Uterus (tissue), 4 donors: ENCODE data around the gene SEMA4G. TPM values are rescaled to one million over a fixed set of nuclear protein-coding genes. Genes with fewer than 3 reads are reported as not detected.
A peak's percentile ranks its signal among the peaks of the same experiment; 100 is the strongest.

Source experiments
- DNase-seq, 2 donors: peaks; one replicate each; pipeline ENCODE4 v3.0.0-alpha.2; 2019 to 2020
- H3K27ac ChIP-seq, 2 donors: fragments of 200-600 bp; sonication (generic); 1 replicate in 1 of 2; 2 replicates in 1 of 2; pipeline ENCODE4 v1.5.1; 2016 to 2018
- H3K27me3 ChIP-seq, 2 donors: fragments of 200-600 bp; sonication (generic); one replicate each; pipeline ENCODE4 v1.5.1; 2018 to 2019; ENCODE audit warnings: control low read depth in 1 of 2
- H3K36me3 ChIP-seq, 2 donors: fragments of 200-600 bp; sonication (generic); one replicate each; pipeline ENCODE4 v1.5.1; 2019; ENCODE audit warnings: control low read depth in 1 of 2
- H3K4me1 ChIP-seq, 2 donors: fragments of 200-600 bp; sonication (generic); one replicate each; pipeline ENCODE4 v1.5.1; 2018 to 2019; ENCODE audit warnings: control low read depth in 1 of 2
- H3K4me3 ChIP-seq, 2 donors: fragments of 200-600 bp; sonication (generic); 1 replicate in 1 of 2; 2 replicates in 1 of 2; pipeline ENCODE4 v1.5.1; 2018 to 2019; ENCODE audit warnings: mild to moderate bottlenecking in 1 of 2
- H3K9me3 ChIP-seq, 2 donors: fragments of 200-600 bp; sonication (generic); one replicate each; pipeline ENCODE4 v1.5.1; 2019; ENCODE audit warnings: control low read depth in 1 of 2
- CTCF ChIP-seq, 4 experiments: fragments of 200-600 bp in 2 of 4; fragments of 450-650 bp in 2 of 4; sonication (generic) in 2 of 4; IDR thresholded peaks; one replicate each; pipeline ENCODE4 v1.5.1; 2016 to 2019; ENCODE audit warnings: antibody characterized with exemption in 4 of 4, mild to moderate bottlenecking in 2 of 4, moderate library complexity in 1 of 4
- POLR2A ChIP-seq, 2 donors: fragments of 450-650 bp; IDR thresholded peaks; one replicate each; pipeline ENCODE4 v1.6.1; 2016; ENCODE audit warnings: antibody characterized with exemption in 2 of 2, mild to moderate bottlenecking in 1 of 2, moderate library complexity in 1 of 2
- intact Hi-C: fragments of 100-400 bp; cut with DNase I; formaldehyde crosslinking; loops from one replicate; pipeline ENCODE4 v1.15.1; 2023; ENCODE audit warnings: low total_unique reads
- total RNA-seq, 4 donors: library from RNA; depleted of rRNA in 3 of 4; stranded (reverse); fragments of >200 nt in 3 of 4; gene quantifications; one replicate each; pipeline versions ENCODE4 v1.1.0 to v1.2.4, GENCODE V29; 2014 to 2023
- donor health status: DM: yes; HTN: yes; CAD: no.

The SEMA4G gene
- total RNA-seq, 4 donors from 2014 or later = 2.6 to 10.3 (median 4.2) TPM

GRCh38 chr10:100983868-100984671, 14.8 kb downstream of the SEMA4G start:
- Histone ChIP-seq H3K27me3 (no peaks in the 10 kb centered on the region), H3K4me1 (peaks cover 6 to 20% of the 10 kb centered on the region in 2 donors), H3K36me3 (no peaks in the 10 kb centered on the region), H3K9me3 (no peaks in the 10 kb centered on the region), H3K27ac (no peak overlapping the region), H3K4me3 (no peak overlapping the region)
- peak in 1 of 2 donors; percentile 4 for DNase-seq
- intact Hi-C loops = no loop called here
- TF ChIP-seq CTCF (IDR thresholded peaks at IDR 0.05) = no peak
- no peak for TF ChIP-seq POLR2A (IDR thresholded peaks at IDR 0.05)

GRCh38 chr10:100984672-100985177, 15.4 kb downstream of the SEMA4G start:
- TF ChIP-seq POLR2A (IDR thresholded peaks at IDR 0.05) (no peak), CTCF (IDR thresholded peaks at IDR 0.05) (no peak)
- no peak overlapping the region for H3K4me3 ChIP-seq
- H3K9me3 ChIP-seq = no peaks in the 10 kb centered on the region
- H3K36me3 ChIP-seq = no peaks in the 10 kb centered on the region
- intact Hi-C loops = no loop called here
- H3K4me1 ChIP-seq = peaks cover 6 to 20% of the 10 kb centered on the region in 2 donors
- no peaks in the 10 kb centered on the region for H3K27me3 ChIP-seq
- DNase-seq = no peak
- H3K27ac ChIP-seq = no peak overlapping the region

GRCh38 chr10:100985336-100985735, 16.0 kb downstream of the SEMA4G start:
- Histone ChIP-seq H3K36me3 (no peaks in the 10 kb centered on the region), H3K9me3 (no peaks in the 10 kb centered on the region), H3K27ac (no peak overlapping the region), H3K27me3 (no peaks in the 10 kb centered on the region), H3K4me3 (no peak overlapping the region), H3K4me1 (peaks cover 6 to 20% of the 10 kb centered on the region in 2 donors)
- no peak for TF ChIP-seq POLR2A (IDR thresholded peaks at IDR 0.05)
- TF ChIP-seq CTCF (IDR thresholded peaks at IDR 0.05) = no peak
- no peak for DNase-seq
- intact Hi-C loops = no loop called here

GRCh38 chr10:100986623-100986951, 17.3 kb downstream of the SEMA4G start:
- TF ChIP-seq CTCF (IDR thresholded peaks at IDR 0.05) = no peak
- no peak for TF ChIP-seq POLR2A (IDR thresholded peaks at IDR 0.05)
- H3K9me3 ChIP-seq = no peaks in the 10 kb centered on the region
- no peaks in the 10 kb centered on the region for H3K36me3 ChIP-seq
- intact Hi-C loops = no loop called here
- DNase-seq = no peak
- peak overlapping the region; percentile 87 to 88 for H3K4me3 ChIP-seq
- H3K4me1 ChIP-seq = peaks cover 6 to 20% of the 10 kb centered on the region in 2 donors
- no peaks in the 10 kb centered on the region for H3K27me3 ChIP-seq
- H3K27ac ChIP-seq = peak overlapping the region; percentile 76 to 77

- TF ChIP-seq POLR2A (IDR thresholded peaks at IDR 0.05) (peak; percentile 24 to 55), CTCF (IDR thresholded peaks at IDR 0.05) (no peak)
- Histone ChIP-seq H3K4me1 (peaks cover 6 to 20% of the 10 kb centered on the region in 2 donors), H3K4me3 (peak within 1 kb of the TSS; percentile 87 to 88), H3K27me3 (no peaks in the 10 kb centered on the region), H3K36me3 (no peaks in the 10 kb centered on the region), H3K9me3 (no peaks in the 10 kb centered on the region), H3K27ac (peak within 1 kb of the TSS; percentile 76 to 77)
- intact Hi-C loops = no loop called here
- DNase-seq = peak; percentile 83 to 85
Observed at GRCh38 chr10:100986952-100987684, 17.8 kb downstream of the SEMA4G start, which contains the start of the genes MRPL43 and TWNK. MRPL43 (minus strand) TSS chr10:100987497; CDS start chr10:100987443, 54 bp downstream. TWNK (plus strand) TSS chr10:100987543; CDS start chr10:100988211, 668 bp downstream.
